Activated CD4-positive, alpha-beta T cell treated with anti-CD3 and anti-CD28 coated beads, Interleukin-2, amount 10 ng/mL, durations not matched to agents 24 days and 14 days (primary cell): ENCODE data around the gene RPL10. TPM values are rescaled to one million over a fixed set of nuclear protein-coding genes. Genes with fewer than 3 reads are reported as not detected.

Experiments used
- DNase-seq: peaks from one replicate; pipeline ENCODE4 v3.0.0; 2022
- H3K27ac Mint-ChIP-seq: one replicate; pipeline ENCODE4 v1.8.0; 2022; ENCODE audit warnings: mild to moderate bottlenecking, mixed read lengths
- H3K27me3 Mint-ChIP-seq: one replicate; pipeline ENCODE4 v1.8.0; 2022; ENCODE audit warnings: mixed read lengths
- H3K36me3 Mint-ChIP-seq: one replicate; pipeline ENCODE4 v1.8.0; 2022; ENCODE audit warnings: low read depth, mild to moderate bottlenecking, mixed read lengths
- H3K4me1 Mint-ChIP-seq: one replicate; pipeline ENCODE4 v1.8.0; 2021; ENCODE audit warnings: mixed read lengths
- H3K4me3 Mint-ChIP-seq: one replicate; pipeline ENCODE4 v1.8.0; 2022; ENCODE audit warnings: mild to moderate bottlenecking, moderate library complexity, mixed read lengths
- H3K9me3 Mint-ChIP-seq: one replicate; pipeline ENCODE4 v1.8.0; 2021; ENCODE audit warnings: mixed read lengths
- intact Hi-C: fragments of 100-400 bp; cut with micrococcal nuclease; formaldehyde crosslinking; loops from one replicate; pipeline ENCODE4 v1.15.1; 2023
- total RNA-seq: library from RNA; stranded (reverse); gene quantifications from 2 replicates; pipeline ENCODE4 v1.2.3, GENCODE V29; 2022

The RPL10 gene
- total RNA-seq, result 2,338 and 2,364 TPM in 2 replicates

DNA sequence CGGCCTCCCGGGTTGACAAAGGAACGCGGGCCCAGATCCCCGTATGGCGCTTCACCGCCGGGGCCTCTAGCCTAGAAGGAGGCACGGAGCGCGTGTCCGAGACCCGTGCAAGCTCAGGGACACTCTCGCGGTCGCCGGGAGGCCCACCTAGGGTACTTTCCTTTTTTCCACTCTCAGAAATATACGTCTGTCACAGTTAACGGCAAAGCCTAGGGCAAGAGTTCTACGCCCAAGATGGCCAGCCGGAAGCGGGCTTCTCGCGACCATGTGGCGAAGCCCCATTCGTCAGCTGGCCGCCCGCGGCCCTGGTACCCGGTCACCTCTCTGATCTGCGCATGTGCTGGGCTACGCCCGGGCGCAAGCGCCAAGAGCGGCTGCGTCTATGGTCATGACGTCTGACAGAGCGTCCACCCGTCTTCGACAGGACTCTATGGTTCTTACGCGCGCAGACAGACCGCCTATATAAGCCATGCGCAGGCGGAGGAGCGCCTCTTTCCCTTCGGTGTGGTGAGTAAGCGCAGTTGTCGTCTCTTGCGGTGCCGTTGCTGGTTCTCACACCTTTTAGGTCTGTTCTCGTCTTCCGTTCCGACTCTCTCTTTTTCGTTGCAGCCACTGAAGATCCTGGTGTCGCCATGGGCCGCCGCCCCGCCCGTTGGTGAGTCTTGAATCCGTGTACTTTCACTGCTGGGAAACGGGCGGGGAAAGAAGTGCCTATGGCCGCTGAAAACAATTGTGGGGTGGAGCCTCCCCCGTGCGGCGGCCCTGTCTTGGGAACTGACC lies at the start of gene RPL10:
TSS of gene RPL10 (plus strand) at position 490 of the 780 bp plus-strand sequence. CDS start at position 633, 143 bp downstream.
- H3K27me3 Mint-ChIP-seq, result no peaks in the 10 kb centered on the region
- H3K36me3 Mint-ChIP-seq, result peaks cover 38% of the 10 kb centered on the region
- H3K4me3 Mint-ChIP-seq, result peak within 1 kb of the TSS; percentile 92
- intact Hi-C loops, result loop anchor here (5.0 kb wide), 2 partner anchors 39 to 79 kb away; partner anchors contain the start of genes GDI1 and LAGE3
- H3K4me1 Mint-ChIP-seq, result peaks cover 11% of the 10 kb centered on the region
- H3K9me3 Mint-ChIP-seq, result no peaks in the 10 kb centered on the region
- H3K27ac Mint-ChIP-seq, result peak within 1 kb of the TSS; percentile 100
- DNase-seq, result peak; percentile 97

DNA sequence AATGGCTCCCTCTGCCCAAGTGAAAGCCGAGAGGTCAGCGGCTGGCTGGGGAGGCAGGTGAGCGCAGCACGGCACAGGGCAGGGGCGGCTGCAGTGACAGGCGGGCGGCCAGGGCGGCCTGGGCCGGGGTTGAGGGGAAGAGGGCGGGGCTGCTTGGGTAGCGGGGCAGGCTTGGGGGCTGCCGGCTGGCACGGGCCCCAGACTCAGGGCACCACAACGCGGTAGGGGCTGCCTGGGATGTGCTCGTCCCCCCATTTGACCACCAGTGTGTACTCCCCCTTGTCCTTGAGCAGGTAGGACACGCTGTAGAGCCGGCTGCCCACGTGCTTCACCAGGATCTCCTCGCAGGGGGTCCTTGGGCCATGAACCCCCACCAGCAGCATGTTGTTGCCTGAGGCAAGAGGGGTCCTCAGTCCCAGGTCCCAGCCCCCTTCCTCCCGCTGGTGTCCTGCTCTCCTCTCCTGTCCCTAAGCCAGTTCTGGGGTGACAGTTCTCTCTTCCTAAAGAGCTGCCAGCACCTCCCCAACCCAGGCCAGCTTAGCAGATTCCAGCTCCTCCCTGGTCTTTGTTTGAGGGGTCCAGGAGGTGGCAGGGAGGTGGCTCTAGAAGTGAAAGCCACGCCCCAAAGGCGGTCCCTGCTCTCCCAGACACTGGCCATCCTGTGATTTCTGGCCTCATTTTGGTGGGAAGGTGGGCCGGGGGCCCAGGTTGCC lies 49.4 kb upstream of the RPL10 start:
- Mint-ChIP-seq H3K27me3 (no peaks in the 10 kb centered on the region), H3K27ac (peak overlapping the region; percentile 37), H3K36me3 (peaks cover 17% of the 10 kb centered on the region), H3K4me3 (no peak overlapping the region), H3K4me1 (peaks cover 13% of the 10 kb centered on the region), H3K9me3 (no peaks in the 10 kb centered on the region)
- intact Hi-C loops, result no loop called here
- DNase-seq, result no peak

DNA sequence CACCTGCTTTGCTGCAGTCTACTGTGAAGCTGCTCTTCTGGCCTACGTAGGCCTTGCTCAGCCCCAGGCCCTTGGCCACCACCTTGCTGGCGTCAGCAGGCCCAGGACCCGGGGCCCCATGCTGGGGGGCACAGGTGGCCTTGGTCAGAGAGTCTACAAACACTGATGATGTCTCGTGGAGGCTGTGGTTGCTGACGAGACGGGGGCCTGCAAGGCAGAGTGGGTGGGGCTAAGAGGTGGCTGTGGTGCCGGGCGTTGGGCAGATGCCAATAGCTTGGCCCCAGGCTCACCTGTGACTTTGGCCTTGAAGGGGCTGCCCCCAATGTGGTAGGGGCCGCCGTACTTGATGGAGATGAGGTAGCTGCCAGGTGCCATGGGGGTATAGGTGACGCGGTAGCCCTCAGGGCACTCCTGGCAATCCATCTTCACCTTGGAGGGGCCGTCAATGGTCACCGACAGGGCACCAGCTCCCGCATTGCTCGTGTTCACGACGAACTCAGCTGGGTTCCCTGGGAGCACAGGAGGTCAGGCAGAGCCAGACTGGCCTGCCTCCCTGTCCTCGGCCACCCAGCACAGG lies 48.7 kb upstream of the RPL10 start:
- Mint-ChIP-seq H3K4me1 (peaks cover 13% of the 10 kb centered on the region), H3K36me3 (peaks cover 19% of the 10 kb centered on the region), H3K27me3 (no peaks in the 10 kb centered on the region), H3K9me3 (no peaks in the 10 kb centered on the region), H3K4me3 (no peak overlapping the region), H3K27ac (no peak overlapping the region)
- DNase-seq, result no peak
- intact Hi-C loops, result no loop called here

DNA sequence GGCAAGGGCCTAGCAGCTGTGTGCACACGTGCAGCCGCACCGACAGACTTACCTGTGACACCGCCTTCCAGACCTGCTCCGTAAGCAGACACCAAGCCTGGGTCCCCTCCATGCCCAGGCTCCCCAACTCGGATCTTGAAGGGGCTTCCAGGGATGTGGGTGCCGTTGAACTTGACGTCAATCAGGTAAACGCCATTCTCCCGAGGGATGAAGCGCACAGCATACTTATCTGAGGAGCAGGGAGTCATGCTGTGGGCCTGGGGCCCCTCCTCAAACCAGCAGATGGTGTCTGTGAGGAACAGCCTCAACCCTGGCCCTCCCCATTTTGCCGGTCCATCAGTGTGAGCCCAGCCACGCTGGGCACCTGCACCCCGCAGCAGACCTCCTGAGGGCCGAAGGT lies 48.2 kb upstream of the RPL10 start:
- H3K4me1 Mint-ChIP-seq, result peaks cover 13% of the 10 kb centered on the region
- peaks cover 19% of the 10 kb centered on the region for H3K36me3 Mint-ChIP-seq
- H3K27me3 Mint-ChIP-seq, result no peaks in the 10 kb centered on the region
- H3K4me3 Mint-ChIP-seq, result no peak overlapping the region
- intact Hi-C loops, result no loop called here
- H3K9me3 Mint-ChIP-seq, result no peaks in the 10 kb centered on the region
- DNase-seq, result no peak
- no peak overlapping the region for H3K27ac Mint-ChIP-seq

DNA sequence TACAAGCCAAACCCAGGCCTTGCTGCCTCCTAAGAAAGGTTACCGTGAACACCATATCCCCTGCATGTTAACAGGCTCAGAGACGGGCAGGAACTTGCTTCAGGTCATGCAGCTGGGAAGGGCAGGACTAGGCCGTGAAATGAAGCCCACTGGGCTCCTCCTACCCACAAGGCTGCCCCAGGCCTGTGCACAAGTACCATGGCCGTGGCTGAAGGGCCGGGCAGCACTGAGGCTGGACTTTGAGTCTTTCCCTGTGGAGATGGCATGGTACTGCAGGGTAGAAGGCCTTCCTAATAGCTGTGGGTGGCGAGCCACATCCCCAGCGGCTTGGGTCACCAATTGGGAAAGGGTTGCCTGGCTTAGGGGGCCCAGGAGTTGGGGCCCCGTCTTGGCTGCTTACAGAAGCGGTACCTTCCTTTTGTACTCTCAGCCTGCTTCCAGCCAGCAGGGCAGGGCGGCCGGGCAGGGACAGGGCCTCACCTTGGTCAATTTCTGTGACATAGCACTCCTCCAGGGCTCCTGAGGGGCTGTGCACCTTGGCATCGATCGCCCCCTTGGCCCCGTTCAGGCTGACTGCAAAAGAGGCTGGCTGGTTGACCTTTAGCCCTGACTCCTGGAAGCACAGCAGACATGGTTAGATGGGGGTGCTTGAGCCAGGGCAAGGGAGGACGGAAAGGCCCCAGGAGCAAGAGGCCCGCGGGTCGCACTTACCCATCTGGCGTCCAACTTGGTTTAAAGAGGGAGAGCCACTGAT lies 47.6 kb upstream of the RPL10 start:
- H3K4me1 Mint-ChIP-seq, result peaks cover 13% of the 10 kb centered on the region
- DNase-seq, result no peak
- no peak overlapping the region for H3K4me3 Mint-ChIP-seq
- peaks cover 19% of the 10 kb centered on the region for H3K36me3 Mint-ChIP-seq
- no peak overlapping the region for H3K27ac Mint-ChIP-seq
- no peaks in the 10 kb centered on the region for H3K9me3 Mint-ChIP-seq
- intact Hi-C loops, result no loop called here
- H3K27me3 Mint-ChIP-seq, result no peaks in the 10 kb centered on the region

DNA sequence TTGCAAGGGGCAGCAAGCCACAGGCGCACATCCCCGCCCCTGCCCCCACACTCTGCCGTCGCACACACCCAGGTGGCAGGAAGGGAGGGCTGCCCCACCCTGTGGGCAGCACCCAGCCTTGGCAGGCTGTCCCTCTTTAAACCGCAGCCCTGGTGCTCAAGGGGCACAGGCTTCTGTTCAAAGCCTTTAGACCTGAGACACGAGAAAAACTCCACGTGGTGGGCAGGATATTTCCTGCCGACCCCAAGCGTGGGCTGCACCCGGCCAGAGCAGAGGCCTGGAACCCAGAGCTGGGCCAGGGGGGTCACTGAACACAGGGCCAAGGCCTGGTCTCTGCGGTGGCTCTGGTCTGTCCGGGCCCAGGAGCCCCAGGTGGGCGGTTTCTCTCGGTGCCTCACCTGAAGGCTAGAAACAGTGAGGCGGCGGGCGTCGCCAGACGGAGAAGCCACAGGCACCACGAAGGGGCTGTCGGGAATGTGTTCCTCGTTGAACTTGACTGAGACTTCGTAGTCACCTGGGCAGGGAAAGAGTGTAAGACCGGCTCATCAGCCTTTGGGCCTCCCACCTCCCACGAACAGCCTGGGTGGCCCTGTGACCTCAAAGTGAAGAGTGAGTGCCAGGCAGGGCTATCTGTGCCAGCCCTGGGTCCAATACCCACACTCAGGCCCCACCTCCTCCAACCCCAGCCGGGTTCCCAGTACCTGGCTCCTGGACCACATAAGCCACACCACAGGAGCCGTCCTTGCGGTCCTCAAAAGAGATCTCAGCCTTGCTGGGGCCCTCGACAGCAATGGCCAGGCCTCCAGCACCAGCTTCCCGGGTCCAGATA lies 46.8 kb upstream of the RPL10 start:
- Mint-ChIP-seq H3K27me3 (no peaks in the 10 kb centered on the region), H3K4me1 (peaks cover 16% of the 10 kb centered on the region), H3K27ac (peak overlapping the region; percentile 62), H3K9me3 (no peaks in the 10 kb centered on the region), H3K36me3 (peaks cover 21% of the 10 kb centered on the region), H3K4me3 (no peak overlapping the region)
- peak; percentile 63 for DNase-seq
- intact Hi-C loops, result no loop called here

DNA sequence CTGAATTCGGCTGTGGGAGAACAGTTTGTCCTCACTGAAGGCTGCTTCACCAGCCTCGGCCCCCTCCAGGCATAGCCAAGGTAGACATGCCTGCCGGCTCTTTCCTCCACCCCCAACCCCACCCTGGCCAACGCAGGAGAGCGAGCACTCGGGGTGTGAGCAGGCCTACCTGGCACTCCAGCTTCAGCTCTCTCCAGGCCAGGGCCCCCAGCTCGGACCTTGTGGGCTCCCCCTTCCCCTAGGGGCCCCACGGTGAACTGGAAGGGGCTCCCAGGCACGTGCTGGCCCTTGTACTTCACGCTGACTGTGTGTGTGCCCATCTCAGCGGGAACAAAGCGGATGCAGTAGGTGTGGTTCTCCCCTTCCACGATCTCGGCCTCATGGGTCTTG lies 46.2 kb upstream of the RPL10 start:
- intact Hi-C loops, result no loop called here
- H3K9me3 Mint-ChIP-seq, result no peaks in the 10 kb centered on the region
- no peak overlapping the region for H3K27ac Mint-ChIP-seq
- no peak for DNase-seq
- peaks cover 15% of the 10 kb centered on the region for H3K4me1 Mint-ChIP-seq
- H3K36me3 Mint-ChIP-seq, result peaks cover 23% of the 10 kb centered on the region
- H3K27me3 Mint-ChIP-seq, result no peaks in the 10 kb centered on the region
- H3K4me3 Mint-ChIP-seq, result no peak overlapping the region

DNA sequence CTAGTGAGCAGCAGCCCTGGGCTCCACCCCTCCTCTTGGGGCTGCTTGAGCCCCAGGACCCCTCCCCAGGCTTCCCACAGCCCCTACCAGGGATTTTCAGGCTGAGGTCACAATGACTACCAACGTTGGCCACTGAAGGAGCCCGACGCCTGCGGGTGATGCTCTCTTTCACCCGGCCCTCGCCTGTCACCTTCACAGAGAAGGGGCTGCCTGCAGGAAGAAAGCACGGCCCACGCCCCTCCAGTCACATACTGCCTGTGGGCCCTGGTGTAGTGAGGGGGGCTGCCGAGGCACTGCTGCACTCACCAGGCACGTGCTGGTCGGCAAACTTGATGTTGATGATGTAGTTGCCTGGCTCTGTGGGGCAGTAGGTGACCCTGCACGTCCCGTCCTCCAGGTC lies 45.7 kb upstream of the RPL10 start:
- H3K9me3 Mint-ChIP-seq, result no peaks in the 10 kb centered on the region
- no peaks in the 10 kb centered on the region for H3K27me3 Mint-ChIP-seq
- no peak overlapping the region for H3K27ac Mint-ChIP-seq
- no peak for DNase-seq
- peaks cover 21% of the 10 kb centered on the region for H3K36me3 Mint-ChIP-seq
- H3K4me1 Mint-ChIP-seq, result peaks cover 11% of the 10 kb centered on the region
- no peak overlapping the region for H3K4me3 Mint-ChIP-seq
- intact Hi-C loops, result no loop called here

DNA sequence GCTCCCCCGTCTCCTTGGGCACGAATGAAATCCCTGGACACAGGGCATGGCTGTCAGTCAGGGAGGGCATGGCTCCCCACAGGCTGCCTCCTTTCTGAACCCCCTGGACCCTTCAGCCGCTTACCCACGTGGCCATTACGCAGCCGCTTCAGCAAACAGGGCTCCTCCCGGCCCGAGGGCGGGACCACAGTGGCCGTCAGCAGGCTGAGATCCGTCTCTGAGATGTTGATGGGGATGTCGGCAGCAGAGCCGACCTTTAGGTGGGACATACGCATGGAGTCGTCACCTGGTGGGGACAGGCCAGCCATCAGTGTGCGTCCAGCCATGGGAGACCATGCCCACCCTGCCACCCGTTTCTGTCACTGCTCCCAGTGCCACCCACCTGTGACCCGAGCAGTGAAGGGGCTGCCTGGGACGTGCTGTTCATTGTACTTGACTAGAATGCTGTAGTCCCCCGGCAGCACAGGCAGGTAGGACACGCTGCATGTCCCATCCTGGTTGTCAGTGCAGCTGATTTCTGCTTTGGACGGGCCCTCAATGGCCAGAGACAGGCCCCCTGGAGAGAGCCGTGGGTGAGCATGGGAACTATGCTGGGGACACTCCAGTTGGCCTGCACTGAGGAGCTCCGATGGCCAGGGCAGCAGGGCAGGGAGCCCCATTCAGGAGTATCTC lies 44.9 kb upstream of the RPL10 start:
- no peak overlapping the region for H3K4me3 Mint-ChIP-seq
- H3K27ac Mint-ChIP-seq, result no peak overlapping the region
- intact Hi-C loops, result no loop called here
- H3K36me3 Mint-ChIP-seq, result peaks cover 25% of the 10 kb centered on the region
- H3K9me3 Mint-ChIP-seq, result no peaks in the 10 kb centered on the region
- H3K4me1 Mint-ChIP-seq, result peaks cover 7% of the 10 kb centered on the region
- no peak for DNase-seq
- H3K27me3 Mint-ChIP-seq, result no peaks in the 10 kb centered on the region

DNA sequence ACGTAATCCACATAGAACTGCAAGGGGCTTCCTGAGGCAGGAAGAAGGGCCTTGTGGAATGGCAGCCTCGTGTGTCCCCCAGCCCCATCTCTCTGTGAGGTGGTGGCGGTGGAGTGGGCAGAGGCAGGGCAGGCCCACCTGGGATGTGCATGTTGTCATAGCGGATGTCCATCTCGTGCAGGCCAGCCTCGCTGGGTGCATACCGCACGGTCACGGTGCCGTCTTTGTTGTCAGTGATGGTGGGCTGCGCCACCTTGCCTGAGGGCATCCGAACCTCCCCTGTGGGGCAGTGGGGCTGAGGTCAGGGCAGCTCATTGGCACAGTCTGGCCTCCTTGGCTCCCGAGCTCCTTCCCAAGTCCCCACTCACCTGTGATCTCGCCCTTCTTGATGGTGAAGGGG lies 44.2 kb upstream of the RPL10 start:
- H3K9me3 Mint-ChIP-seq, result no peaks in the 10 kb centered on the region
- no peak overlapping the region for H3K27ac Mint-ChIP-seq
- peaks cover 29% of the 10 kb centered on the region for H3K36me3 Mint-ChIP-seq
- peaks cover 10% of the 10 kb centered on the region for H3K4me1 Mint-ChIP-seq
- intact Hi-C loops, result no loop called here
- no peaks in the 10 kb centered on the region for H3K27me3 Mint-ChIP-seq
- DNase-seq, result no peak
- no peak overlapping the region for H3K4me3 Mint-ChIP-seq

DNA sequence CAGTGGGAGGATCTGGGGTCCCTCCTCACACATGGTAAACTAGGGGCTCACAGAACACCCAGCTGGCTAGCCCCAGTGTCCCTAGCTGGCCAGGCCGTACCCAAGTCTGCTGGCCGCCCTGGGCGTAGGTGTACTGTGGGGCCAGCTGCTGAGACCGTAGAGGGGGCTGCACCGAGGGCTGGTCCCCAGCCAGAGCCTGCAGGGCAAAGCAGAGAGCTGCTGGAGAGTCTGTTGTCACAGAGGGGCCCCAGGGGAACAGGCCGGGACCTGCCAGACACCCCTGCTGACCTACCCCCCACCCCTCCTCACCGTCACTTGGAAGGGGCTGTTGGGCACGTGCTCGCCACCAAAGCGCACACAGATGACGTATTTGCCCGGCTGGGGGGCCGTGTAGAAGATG lies 43.7 kb upstream of the RPL10 start:
- DNase-seq, result no peak
- Mint-ChIP-seq H3K9me3 (no peaks in the 10 kb centered on the region), H3K4me3 (no peak overlapping the region), H3K4me1 (peaks cover 10% of the 10 kb centered on the region), H3K27me3 (no peaks in the 10 kb centered on the region), H3K27ac (no peak overlapping the region), H3K36me3 (peaks cover 29% of the 10 kb centered on the region)
- intact Hi-C loops, result no loop called here

DNA sequence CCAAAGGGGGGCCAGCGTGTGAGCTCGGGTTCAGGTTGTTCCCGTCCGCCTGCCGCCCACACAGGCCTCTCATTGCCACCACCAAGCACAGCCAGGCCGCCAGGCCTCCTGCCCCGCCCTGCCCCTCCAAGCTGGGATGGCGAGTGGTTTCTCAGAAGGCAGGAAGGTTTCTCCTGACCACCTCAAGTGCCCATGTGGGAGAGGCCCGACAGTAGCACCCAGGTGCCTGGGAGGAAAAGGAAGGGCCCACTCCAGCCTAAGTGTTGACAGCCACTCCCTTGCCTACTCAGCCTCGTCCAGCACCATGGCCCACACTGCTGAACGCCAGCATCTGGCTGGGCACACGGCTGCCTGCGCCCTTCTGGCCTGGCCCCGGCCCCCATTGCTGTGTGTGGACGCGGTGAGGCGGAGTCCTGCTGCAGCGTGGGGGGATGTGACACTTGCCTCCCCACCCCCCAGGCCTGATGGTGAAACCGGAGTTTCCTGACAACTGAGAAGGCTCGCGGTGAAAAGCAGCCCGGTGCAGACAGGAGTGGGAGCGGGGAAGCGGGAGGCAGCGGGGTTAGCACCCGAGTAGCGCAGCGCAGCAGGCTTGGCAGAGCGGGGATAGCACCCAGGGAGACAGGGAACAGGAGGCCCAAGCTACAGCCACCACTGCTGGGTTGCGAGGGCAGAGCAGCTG lies 42.9 kb upstream of the RPL10 start:
- Mint-ChIP-seq H3K4me3 (no peak overlapping the region), H3K4me1 (peaks cover 10% of the 10 kb centered on the region)
- intact Hi-C loops, result no loop called here

More for the DNA sequence above, 42.9 kb upstream of the RPL10 start:
- Mint-ChIP-seq H3K9me3 (no peaks in the 10 kb centered on the region), H3K27ac (no peak overlapping the region), H3K27me3 (no peaks in the 10 kb centered on the region), H3K36me3 (peaks cover 31% of the 10 kb centered on the region)
- DNase-seq, result no peak
